PC-3 (cell line): Measurements from ENCODE around the gene KCNK6.

Experiments
- EZH2phosphoT487 ChIP-seq: fragments of 300-600 bp; sonication (generic); IDR thresholded peaks from 2 replicates; pipeline ENCODE4 v1.6.1; 2018; ENCODE audit warnings: mild to moderate bottlenecking, antibody characterized with exemption, low read length, borderline replicate concordance
- TF ChIP-seq, protein P1 (sequence below): fragments of 300-600 bp; sonication (generic); conservative IDR thresholded peaks from 2 replicates; pipeline ENCODE4 v1.5.1; 2017; ENCODE audit warnings: antibody characterized with exemption, low read depth, mild to moderate bottlenecking, low read length

GRCh38 chr19:38340927-38341326 is 21.3 kb downstream of the KCNK6 start:
- TF ChIP-seq, protein P1, sequence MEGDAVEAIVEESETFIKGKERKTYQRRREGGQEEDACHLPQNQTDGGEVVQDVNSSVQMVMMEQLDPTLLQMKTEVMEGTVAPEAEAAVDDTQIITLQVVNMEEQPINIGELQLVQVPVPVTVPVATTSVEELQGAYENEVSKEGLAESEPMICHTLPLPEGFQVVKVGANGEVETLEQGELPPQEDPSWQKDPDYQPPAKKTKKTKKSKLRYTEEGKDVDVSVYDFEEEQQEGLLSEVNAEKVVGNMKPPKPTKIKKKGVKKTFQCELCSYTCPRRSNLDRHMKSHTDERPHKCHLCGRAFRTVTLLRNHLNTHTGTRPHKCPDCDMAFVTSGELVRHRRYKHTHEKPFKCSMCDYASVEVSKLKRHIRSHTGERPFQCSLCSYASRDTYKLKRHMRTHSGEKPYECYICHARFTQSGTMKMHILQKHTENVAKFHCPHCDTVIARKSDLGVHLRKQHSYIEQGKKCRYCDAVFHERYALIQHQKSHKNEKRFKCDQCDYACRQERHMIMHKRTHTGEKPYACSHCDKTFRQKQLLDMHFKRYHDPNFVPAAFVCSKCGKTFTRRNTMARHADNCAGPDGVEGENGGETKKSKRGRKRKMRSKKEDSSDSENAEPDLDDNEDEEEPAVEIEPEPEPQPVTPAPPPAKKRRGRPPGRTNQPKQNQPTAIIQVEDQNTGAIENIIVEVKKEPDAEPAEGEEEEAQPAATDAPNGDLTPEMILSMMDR: no peak
- TF ChIP-seq EZH2phosphoT487: no peak
